Fibroblast of skin of left biceps (primary cell): Measurements from ENCODE around the gene CUTC.
"Not testable (repeated sequence)": the region's sequence is repeated elsewhere in the genome, so short reads cannot be mapped to it uniquely, and the experiment has no call there.

Source experiments
- DNase-seq, 2 experiments: peaks; one replicate each; pipeline ENCODE4 v3.0.0-alpha.2; 2013; ENCODE audit warnings: low read depth in 2 of 2

The CUTC gene

GRCh38 chr10:99742701-99743100, 10.7 kb downstream of the CUTC start:
- no peak for DNase-seq

DNA sequence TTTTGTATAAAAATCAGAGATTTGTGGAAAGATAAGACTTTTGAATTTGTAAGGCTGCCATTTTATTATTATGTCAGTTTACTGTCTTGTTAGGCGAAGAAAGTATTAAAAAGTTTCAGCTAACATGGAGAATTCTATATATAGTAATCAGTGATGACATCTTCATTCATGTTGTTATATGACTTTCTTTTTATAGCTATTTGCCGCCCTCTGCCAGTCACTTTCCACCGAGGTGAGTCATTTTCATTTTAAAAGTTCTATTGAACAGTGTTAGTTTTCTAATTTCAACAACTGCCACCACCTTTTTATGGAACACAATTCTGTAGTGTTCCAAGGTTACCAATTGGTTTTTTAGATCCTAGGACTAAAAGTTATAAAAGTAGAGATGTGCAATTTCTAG, 11.8 kb downstream of the CUTC start:
- no peak for DNase-seq

DNA sequence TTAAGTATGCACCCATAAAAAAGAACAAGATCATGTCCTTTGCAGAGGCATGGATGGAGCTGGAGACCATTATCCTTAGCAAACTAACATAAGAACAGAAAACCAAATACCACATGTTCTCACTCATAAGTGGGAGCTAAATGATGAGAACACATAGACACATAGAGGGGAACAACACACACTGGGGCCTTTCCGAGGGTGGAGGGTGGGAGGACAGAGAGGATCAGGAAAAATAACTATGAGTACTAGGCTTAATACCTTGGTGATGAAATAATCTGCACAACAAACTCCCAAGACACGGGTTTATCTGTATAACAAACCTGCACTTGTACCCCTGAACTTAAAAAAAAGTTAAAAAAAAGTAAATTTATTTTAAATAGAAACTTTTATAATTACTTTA, 14.1 kb downstream of the CUTC start:
- DNase-seq: not testable (repeated sequence)

GRCh38 chr10:99748823-99749451, 16.9 kb downstream of the CUTC start:
- no peak for DNase-seq

- no peak for DNase-seq
These were observed 18.6 kb downstream of the CUTC start for GRCh38 chr10:99750641-99751040.

- DNase-seq: no peak
These were observed 22.6 kb downstream of the CUTC start for GRCh38 chr10:99754670-99755069.

DNA sequence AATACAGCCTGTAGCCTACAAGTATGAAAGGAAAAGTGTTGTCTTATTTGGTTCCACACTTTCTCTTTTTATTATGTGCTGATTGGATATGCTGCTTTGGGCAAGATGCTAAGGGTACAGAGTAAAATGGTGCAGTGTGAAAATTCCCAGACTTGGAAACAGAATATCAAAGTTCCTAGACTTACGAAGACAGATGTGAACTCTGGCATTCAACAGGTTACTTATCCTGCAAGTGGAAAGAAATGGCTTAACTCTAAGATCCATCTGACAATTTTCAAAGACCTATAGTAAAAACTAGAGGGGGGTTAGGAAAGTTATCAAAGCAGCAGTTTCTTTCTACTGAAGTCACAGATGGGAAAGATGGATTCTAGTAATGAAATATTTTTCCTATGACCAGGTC, 24.1 kb downstream of the CUTC start:
- no peak for DNase-seq

DNA sequence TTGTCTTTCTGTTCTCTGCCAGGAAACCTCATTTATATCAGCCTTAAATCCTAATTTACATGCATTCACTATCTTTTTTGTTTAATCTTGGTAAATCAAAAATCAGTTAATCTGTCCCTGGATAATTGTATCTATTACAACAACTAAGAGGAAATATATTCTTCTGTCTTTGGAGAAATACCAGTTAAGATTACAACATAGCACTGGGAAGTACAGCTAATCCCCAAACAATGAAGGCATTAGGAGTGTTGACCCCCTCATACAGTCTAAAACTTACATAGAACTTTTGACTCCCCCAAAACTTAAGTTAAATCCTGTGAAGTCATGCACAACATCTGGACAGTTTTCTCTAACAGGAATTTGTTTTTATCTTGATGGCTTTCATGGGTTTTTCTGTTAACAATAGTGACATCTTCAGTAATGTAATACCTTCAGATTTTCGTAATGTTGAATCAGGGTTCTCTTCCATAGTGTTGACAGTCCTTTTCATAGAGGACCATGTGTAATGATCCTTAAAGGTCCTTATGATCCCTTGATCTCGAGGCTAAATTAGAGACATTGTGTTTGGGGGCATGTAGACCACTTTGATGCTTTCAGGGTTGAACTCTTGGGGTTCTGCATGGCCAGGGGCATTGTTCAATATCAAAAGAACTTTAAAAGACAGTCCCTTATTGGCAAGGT, 26.3 kb downstream of the CUTC start:
- no peak for DNase-seq

- no peak for DNase-seq
These were observed 28.3 kb downstream of the CUTC start for GRCh38 chr10:99760321-99760720.

GRCh38 chr10:99761365-99761764, 29.3 kb downstream of the CUTC start:
- no peak for DNase-seq

DNA sequence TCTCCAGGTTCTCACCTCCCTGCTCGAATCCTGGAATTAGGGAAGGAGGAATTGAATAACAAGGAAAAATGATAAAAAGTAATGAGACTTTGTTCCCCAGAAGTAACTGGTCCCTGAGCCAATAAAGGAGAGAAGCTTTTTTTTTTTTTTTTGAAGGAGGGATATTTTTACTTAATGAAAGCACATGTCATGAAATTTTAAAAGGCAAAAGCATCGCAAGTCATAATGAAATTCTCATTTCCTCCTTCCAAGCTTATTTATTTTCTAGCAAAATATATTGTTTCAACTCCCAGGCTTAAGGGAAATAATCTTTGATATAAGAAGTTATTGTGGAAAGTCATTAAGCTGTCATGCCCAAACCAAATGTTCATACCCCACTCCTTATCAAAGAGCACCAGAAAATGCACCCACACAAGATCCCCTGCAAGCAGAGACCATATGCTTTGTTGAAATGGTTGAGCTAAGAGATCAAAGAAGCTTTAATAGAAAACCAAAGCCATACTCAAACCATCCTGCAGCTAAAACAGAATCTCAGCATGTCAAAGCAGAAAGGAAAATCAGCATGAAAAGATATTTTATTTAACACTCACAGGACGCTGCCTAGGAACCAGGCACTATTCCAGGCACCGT, 33.8 kb downstream of the CUTC start:
- DNase-seq: no peak

- no peak for DNase-seq
These were observed 34.3 kb downstream of the CUTC start for GRCh38 chr10:99766302-99766681.

DNA sequence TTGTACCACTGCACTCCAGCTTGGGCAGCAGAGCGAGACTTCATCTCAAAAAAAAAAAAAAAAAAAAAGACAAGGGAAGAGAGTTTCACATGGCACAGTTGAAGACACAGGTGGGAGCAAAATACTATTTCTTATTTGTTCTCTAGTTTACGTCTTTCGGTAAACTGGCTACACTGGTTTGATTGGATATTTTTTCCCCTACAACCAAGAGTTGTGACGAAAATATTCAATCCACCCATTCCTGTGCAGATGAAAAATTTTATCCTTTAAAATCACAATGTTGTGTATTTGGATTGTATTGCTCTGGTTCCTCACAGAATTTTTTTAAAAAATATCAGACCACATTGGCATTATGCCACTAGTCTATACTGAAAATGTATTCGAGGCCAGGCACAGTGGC, 35.9 kb downstream of the CUTC start:
- DNase-seq: no peak

- DNase-seq: no peak
These were observed 36.5 kb downstream of the CUTC start for GRCh38 chr10:99768556-99768955.

DNA sequence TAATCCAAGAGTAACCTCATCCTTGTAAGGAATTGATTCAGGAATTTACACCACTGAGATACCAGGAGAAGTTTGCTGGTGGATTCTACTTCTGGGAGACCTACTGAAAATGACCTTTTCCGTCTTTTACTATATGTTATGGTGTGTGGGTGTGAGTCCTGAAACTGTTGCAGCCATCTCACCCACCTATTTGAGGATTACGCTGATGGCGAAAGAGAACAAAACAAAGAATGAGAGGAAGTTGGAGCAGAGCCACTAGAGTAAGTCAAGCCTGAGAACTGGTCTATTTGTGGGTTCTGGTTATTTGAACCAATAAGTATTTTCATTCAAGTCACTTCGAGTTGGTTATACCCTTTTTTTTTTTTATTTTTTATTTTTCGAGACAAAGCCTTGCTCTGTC, 37.7 kb downstream of the CUTC start:
- no peak for DNase-seq

DNA sequence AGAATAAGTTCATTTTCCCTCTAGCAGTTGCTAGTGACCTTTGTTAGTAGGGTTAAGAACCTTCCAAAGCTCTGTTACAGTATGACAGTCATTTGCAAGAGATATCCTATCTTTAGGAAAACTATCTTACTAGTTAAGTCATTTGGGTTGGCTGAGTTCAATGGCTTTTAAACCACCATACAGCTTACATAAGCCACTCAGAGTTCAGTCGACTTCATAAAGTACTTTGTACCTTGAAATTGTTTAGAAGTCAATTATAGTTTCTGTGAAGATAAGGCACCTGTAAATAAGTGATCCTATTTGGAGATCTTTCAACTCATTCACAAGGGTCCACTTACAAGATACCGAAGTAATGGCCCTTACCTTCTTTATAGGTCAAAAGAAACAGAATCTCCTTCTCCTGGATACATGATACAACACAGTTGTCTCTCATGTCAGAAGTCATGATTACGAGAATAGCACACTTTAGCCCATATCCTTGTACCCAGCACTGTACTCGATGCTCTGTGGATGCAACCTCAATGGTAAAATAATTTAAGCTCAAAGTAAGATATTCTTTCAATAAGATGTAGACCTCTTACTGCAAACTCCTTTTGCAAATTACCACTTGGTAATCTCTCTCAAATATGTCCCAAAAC, 38.5 kb downstream of the CUTC start:
- DNase-seq: no peak

DNA sequence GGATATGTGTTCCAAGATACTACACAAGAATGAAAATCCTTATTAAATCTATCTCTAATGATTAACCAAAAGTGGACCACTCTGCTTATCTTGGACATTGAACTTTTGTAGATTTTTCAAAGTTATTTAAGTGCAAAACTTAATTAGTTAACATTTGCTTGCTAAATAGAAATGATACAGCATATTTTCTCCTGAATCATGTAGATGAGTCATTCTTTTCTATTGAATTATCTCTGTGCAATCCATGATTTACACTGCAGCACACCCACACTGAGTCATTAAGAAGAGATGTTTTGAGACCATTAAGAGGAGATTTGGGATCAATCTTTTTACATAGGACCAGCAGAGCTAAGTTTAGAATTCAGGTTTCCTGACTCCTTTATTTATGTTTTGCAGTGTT, 43.8 kb downstream of the CUTC start:
- peak; percentile 68 to 70 for DNase-seq

GRCh38 chr10:99777918-99778714, 46.1 kb downstream of the CUTC start:
- DNase-seq: no peak

GRCh38 chr10:99779335-99779734, 47.3 kb downstream of the CUTC start:
- peak in 1 of 2 experiments; percentile 50 for DNase-seq

- no peak for DNase-seq
These were observed 49.8 kb downstream of the CUTC start for GRCh38 chr10:99781734-99782429.
